Smooth muscle cell (in vitro differentiated cells): ENCODE data around the gene CERS6. TPM values are rescaled to one million over a fixed set of nuclear protein-coding genes. Genes with fewer than 3 reads are reported as not detected.

Experiments used
- DNase-seq: peaks from one replicate; lab custom pipeline; 2025; ENCODE audit not compliant: unreplicated experiment; lab: John Stamatoyannopoulos, UW
- H2AFZ ChIP-seq: fragments of 200-600 bp; sonication (generic); 2 replicates; pipeline ENCODE4 v1.6.0; 2016; ENCODE audit warnings: antibody characterized with exemption, low read depth, mild to moderate bottlenecking
- H3F3A ChIP-seq: fragments of 200-600 bp; sonication (generic); 2 replicates; pipeline ENCODE4 v1.6.0; 2017; ENCODE audit warnings: antibody characterized with exemption, low read depth
- H3K27ac ChIP-seq: fragments of 200-600 bp; sonication (generic); 2 replicates; pipeline ENCODE4 v1.5.1; 2016; ENCODE audit warnings: low read depth, mild to moderate bottlenecking
- H3K27me3 ChIP-seq: fragments of 200-600 bp; sonication (generic); 2 replicates; pipeline ENCODE4 v1.6.1; 2016; ENCODE audit warnings: low read depth, mild to moderate bottlenecking
- H3K36me3 ChIP-seq: fragments of 200-600 bp; sonication (generic); 2 replicates; pipeline ENCODE4 v1.5.1; 2016; ENCODE audit warnings: low read depth
- H3K4me1 ChIP-seq: fragments of 200-600 bp; sonication (generic); 2 replicates; pipeline ENCODE4 v1.5.1; 2016; ENCODE audit warnings: low read depth
- H3K4me2 ChIP-seq: fragments of 200-600 bp; sonication (generic); 2 replicates; pipeline ENCODE4 v1.6.0; 2016; ENCODE audit warnings: mild to moderate bottlenecking
- H3K4me3 ChIP-seq: fragments of 200-600 bp; sonication (generic); 2 replicates; pipeline ENCODE4 v1.5.1; 2016; ENCODE audit warnings: mild to moderate bottlenecking
- H3K79me2 ChIP-seq: fragments of 200-600 bp; sonication (generic); 2 replicates; pipeline ENCODE4 v1.6.0; 2016; ENCODE audit warnings: low read depth, mild to moderate bottlenecking
- H3K9ac ChIP-seq: fragments of 200-600 bp; sonication (generic); 2 replicates; pipeline ENCODE4 v1.6.0; 2016; ENCODE audit warnings: low read depth
- H3K9me3 ChIP-seq: fragments of 200-600 bp; sonication (generic); replicated peaks from 2 replicates; pipeline ENCODE4 v1.5.1; 2016; ENCODE audit warnings: low read depth
- H4K20me1 ChIP-seq: fragments of 200-600 bp; sonication (generic); 2 replicates; pipeline ENCODE4 v1.6.0; 2016; ENCODE audit warnings: low read depth
- CTCF ChIP-seq: fragments of 200-600 bp; sonication (generic); IDR thresholded peaks from 2 replicates; pipeline ENCODE4 v1.5.1; 2017; ENCODE audit warnings: borderline replicate concordance, mild to moderate bottlenecking, antibody characterized with exemption; ENCODE audit not compliant: insufficient read depth, poor library complexity, severe bottlenecking
- WGBS: methylation state at CpG from one replicate; pipeline ENCODE4 v1.1.7; 2016; ENCODE audit warnings: low lambda C conversion rate; 5-methylcytosine and 5-hydroxymethylcytosine counted together
- polyA plus RNA-seq: library from polyadenylated mRNA; unstranded; fragments of >200 nt; fragmentation: Nextera tagmentation; extraction: Ambion mirVana; gene quantifications from 2 replicates; pipeline ENCODE4 v1.2.1, GENCODE V29; 2016
- total RNA-seq: library from RNA; depleted of rRNA; stranded (reverse); fragments of >200 nt; gene quantifications from 2 replicates; pipeline ENCODE4 v1.2.3, GENCODE V29; 2014

Gene CERS6
- total and polyA plus RNA-seq, 2 experiments from 2014 or later, result 9.2 to 26.6 TPM

DNA sequence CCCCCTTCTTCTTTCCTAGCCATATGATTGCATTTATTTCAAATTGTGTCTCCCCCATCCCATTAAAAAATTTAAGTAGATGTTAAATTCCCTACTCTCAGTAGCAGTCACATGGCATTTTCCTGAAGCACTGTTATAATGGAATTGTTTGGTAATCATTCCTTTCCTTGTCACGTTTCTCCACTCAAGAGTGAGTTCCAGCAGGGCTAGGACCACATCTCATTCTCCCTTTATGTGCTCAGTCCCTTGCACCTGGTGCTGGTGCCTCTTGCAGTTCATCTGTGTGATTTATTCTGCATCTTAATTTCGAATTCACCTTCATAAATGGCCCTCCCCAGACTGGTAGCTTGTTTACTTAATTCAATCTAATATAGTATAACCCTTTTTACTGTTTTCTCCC lies 276.0 kb downstream of the CERS6 start:
- H3F3A ChIP-seq, result no peaks in the 10 kb centered on the region
- no peaks in the 10 kb centered on the region for H3K36me3 ChIP-seq
- TF ChIP-seq CTCF, result no peak
- no peak for DNase-seq
- H3K27me3 ChIP-seq, result no peaks in the 10 kb centered on the region
- H3K4me2 ChIP-seq, result no peak overlapping the region
- no peak overlapping the region for H3K9ac ChIP-seq
- no peaks in the 10 kb centered on the region for H4K20me1 ChIP-seq
- no peak overlapping the region for H3K27ac ChIP-seq
- H2AFZ ChIP-seq, result no peak overlapping the region
- no peaks in the 10 kb centered on the region for H3K79me2 ChIP-seq
- WGBS, result 97% methylated on average over 2 of the region's 2 CpGs
- no peaks in the 10 kb centered on the region for H3K4me1 ChIP-seq
- H3K9me3 ChIP-seq, result no peaks in the 10 kb centered on the region
- H3K4me3 ChIP-seq, result no peak overlapping the region

DNA sequence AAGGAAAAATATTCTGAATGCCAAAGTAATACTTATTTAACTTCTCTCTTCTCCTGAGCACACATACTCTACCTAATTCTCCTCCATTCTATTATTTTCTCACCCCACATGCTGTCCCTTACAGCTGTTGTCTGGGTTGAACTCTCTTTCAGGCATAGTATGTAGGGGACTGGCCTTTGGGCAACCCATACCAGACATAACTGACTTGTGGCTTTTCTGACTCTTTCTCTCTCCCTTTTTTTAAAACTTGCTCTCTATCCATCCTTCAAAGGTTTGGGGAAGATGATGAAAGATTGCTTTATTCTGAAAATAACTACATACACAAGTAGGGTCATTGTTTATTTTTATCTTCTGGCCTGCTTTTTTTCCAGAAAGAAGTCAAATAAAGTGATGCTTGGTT lies 276.4 kb downstream of the CERS6 start:
- no peaks in the 10 kb centered on the region for H3K79me2 ChIP-seq
- H3K9me3 ChIP-seq, result no peaks in the 10 kb centered on the region
- H3F3A ChIP-seq, result no peaks in the 10 kb centered on the region
- H3K9ac ChIP-seq, result no peak overlapping the region
- no peaks in the 10 kb centered on the region for H3K4me1 ChIP-seq
- H4K20me1 ChIP-seq, result no peaks in the 10 kb centered on the region
- no peaks in the 10 kb centered on the region for H3K36me3 ChIP-seq
- TF ChIP-seq CTCF, result no peak
- no peaks in the 10 kb centered on the region for H3K27me3 ChIP-seq
- no peak overlapping the region for H2AFZ ChIP-seq
- H3K4me2 ChIP-seq, result no peak overlapping the region
- H3K4me3 ChIP-seq, result no peak overlapping the region
- no peak overlapping the region for H3K27ac ChIP-seq
- DNase-seq, result no peak

- no peaks in the 10 kb centered on the region for H3K9me3 ChIP-seq
- WGBS, result 92% methylated on average over 6 of the region's 6 CpGs
- no peak overlapping the region for H3K9ac ChIP-seq
- H2AFZ ChIP-seq, result no peak overlapping the region
- no peak overlapping the region for H3K4me3 ChIP-seq
- no peaks in the 10 kb centered on the region for H3K4me1 ChIP-seq
- no peak for TF ChIP-seq CTCF
- H3K27ac ChIP-seq, result no peak overlapping the region
- H3K79me2 ChIP-seq, result no peaks in the 10 kb centered on the region
- H3K27me3 ChIP-seq, result no peaks in the 10 kb centered on the region
- no peaks in the 10 kb centered on the region for H3K36me3 ChIP-seq
- no peaks in the 10 kb centered on the region for H4K20me1 ChIP-seq
- no peaks in the 10 kb centered on the region for H3F3A ChIP-seq
- no peak for DNase-seq
- no peak overlapping the region for H3K4me2 ChIP-seq
Observed at GRCh38 chr2:168734199-168734760, 278.2 kb downstream of the CERS6 start.

DNA sequence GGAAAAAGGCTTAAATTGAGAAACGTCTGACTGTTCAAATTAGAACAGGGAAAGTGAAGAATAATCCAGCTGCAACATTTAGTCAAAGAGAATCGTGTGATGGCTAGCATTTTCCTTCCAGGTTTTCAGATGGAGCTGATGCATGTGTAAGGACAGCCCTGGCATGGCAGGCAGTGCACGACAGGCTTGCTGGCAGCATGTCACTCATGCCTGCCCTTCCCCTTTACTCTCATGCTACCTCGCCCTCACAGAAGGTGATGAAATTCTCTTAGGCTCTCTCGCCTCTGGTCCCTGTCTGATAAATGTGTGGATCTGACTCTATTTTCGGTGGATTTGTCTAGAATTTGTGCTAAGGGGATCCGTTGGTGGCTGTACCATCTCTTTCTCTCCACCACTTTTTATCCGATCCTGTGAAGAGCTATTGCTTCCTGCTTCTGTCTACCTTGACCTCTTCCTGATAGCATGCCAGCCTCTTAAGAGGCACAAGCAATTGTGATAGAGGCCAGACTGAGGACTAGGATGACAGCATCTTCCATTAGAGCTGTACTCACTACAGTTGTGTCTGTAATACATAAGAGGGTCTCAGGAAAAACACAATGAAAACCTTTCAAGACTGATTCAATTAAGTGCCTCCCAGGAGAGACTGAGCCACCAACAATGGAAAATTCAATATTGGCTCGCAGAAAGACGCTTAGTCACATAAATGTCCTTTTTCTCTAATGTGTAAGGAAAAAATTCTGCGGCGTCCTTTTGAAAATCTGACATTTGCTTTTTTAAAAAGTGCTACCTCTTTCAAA lies 280.8 kb downstream of the CERS6 start:
- H2AFZ ChIP-seq, result no peak overlapping the region
- WGBS, result 96% methylated on average over 12 of the region's 12 CpGs
- H3K27ac ChIP-seq, result no peak overlapping the region
- no peaks in the 10 kb centered on the region for H3K27me3 ChIP-seq
- H3K79me2 ChIP-seq, result no peaks in the 10 kb centered on the region
- H3K4me1 ChIP-seq, result no peaks in the 10 kb centered on the region
- H3K4me3 ChIP-seq, result no peak overlapping the region
- no peak overlapping the region for H3K4me2 ChIP-seq
- no peaks in the 10 kb centered on the region for H3K9me3 ChIP-seq
- no peaks in the 10 kb centered on the region for H4K20me1 ChIP-seq
- H3K9ac ChIP-seq, result no peak overlapping the region
- no peaks in the 10 kb centered on the region for H3F3A ChIP-seq
- no peak for TF ChIP-seq CTCF
- no peak for DNase-seq
- no peaks in the 10 kb centered on the region for H3K36me3 ChIP-seq
